ENCODE measurements around the gene SRRM5. TPM values are rescaled to one million over a fixed set of nuclear protein-coding genes. Genes with fewer than 3 reads are reported as not detected.

SRRM5 gene
- total and polyA plus RNA-seq, 2 experiments from 2014 or later = 0.08 TPM; not detected in 1

DNA sequence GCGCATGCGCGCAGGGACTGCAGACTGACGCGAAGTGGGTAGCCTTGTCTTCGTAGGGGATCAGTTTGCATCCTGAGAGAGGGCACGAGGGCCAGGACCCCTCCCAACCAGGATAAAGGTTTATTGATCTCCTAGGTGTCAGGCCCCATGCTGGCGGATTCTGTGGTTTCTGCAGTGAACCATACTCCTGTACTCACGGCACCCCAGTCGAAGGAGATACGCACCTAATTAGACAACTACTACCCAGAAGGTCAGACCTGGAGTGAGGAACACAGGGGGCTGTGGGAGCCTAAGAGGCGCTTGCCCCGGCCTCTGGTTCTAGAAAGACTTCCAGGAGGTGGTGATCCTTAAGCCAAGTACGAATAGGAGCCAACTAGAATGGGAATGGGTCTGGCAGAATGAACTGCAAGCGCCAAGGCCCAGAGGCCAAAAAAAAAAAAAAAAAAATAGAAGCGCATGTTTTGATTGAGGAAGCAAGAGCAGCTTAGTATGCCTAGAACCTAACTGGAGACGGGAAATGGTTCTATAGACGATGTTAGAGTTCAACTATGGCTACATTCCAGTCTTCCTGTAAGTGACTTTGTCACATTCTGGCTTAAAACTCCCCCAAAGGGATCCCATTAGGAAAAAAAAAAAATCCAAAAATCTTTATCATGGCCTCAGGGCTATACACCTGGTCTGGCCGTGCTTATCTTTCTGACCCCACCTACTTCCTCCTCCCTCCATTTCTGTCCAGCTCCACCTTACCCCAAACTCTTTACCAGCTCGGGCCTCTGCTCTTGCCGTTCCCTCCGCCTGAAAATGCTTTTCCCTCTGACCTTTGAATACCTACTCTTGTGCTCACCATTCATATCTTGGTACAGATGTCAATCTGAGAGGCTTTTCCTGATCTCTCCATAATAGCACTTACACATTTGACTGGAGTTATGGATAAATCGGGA, 8.4 kb downstream of the SRRM5 start:
- peak overlapping the region; percentile 99 for H3K27ac Mint-ChIP-seq

More for the DNA sequence above, 8.4 kb downstream of the SRRM5 start:
- Histone ChIP-seq H3K79me2 (replicated peaks; ENCODE audit: insufficient read depth) (peaks cover 18% of the 10 kb centered on the region; the same call in 1 of the 2 replicates), H3K9me2 (ENCODE audit: insufficient read depth) (no peaks in the 10 kb centered on the region), H3K4me2 (peak overlapping the region; percentile 84), H3K4me3 (peak overlapping the region; percentile 68), H3K4me1 (ENCODE audit: insufficient read depth) (peaks cover 12% of the 10 kb centered on the region), H3F3A (replicated peaks; ENCODE audit: low read depth) (peaks cover 12% of the 10 kb centered on the region), H3K27ac (ENCODE audit: low read depth) (peak overlapping the region; percentile 96), H3K36me3 (ENCODE audit: insufficient read depth) (no peaks in the 10 kb centered on the region), H3K27me3 (ENCODE audit: insufficient read depth) (no peaks in the 10 kb centered on the region), H4K20me1 (replicated peaks; ENCODE audit: insufficient read depth) (no peaks in the 10 kb centered on the region; the same call in none of the 2 replicates), H2AFZ (no peak overlapping the region)
- peaks cover 32% of the 10 kb centered on the region for H3K4me1 Mint-ChIP-seq
- no peak for TF ChIP-seq ZNF114 (CRISPR knock-in tag; IDR thresholded peaks at IDR 0.05)
- TF ChIP-seq NANOG (IDR thresholded peaks at IDR 0.05; ENCODE audit: borderline replicate concordance) = no peak
- no peak for TF ChIP-seq EZH2phosphoT487 (IDR thresholded peaks at IDR 0.05; ENCODE audit: unreplicated experiment)
- no peak for TF ChIP-seq JUNB (IDR thresholded peaks at IDR 0.05; ENCODE audit: unreplicated experiment)
- no peak for TF ChIP-seq STAT1 (IDR thresholded peaks at IDR 0.05; ENCODE audit: unreplicated experiment)
- TF ChIP-seq, protein P1, sequence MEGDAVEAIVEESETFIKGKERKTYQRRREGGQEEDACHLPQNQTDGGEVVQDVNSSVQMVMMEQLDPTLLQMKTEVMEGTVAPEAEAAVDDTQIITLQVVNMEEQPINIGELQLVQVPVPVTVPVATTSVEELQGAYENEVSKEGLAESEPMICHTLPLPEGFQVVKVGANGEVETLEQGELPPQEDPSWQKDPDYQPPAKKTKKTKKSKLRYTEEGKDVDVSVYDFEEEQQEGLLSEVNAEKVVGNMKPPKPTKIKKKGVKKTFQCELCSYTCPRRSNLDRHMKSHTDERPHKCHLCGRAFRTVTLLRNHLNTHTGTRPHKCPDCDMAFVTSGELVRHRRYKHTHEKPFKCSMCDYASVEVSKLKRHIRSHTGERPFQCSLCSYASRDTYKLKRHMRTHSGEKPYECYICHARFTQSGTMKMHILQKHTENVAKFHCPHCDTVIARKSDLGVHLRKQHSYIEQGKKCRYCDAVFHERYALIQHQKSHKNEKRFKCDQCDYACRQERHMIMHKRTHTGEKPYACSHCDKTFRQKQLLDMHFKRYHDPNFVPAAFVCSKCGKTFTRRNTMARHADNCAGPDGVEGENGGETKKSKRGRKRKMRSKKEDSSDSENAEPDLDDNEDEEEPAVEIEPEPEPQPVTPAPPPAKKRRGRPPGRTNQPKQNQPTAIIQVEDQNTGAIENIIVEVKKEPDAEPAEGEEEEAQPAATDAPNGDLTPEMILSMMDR (conservative IDR thresholded peaks at IDR 0.05; ENCODE audit: low read depth in 2 of 2) = no peak
- TF ChIP-seq, protein P2, sequence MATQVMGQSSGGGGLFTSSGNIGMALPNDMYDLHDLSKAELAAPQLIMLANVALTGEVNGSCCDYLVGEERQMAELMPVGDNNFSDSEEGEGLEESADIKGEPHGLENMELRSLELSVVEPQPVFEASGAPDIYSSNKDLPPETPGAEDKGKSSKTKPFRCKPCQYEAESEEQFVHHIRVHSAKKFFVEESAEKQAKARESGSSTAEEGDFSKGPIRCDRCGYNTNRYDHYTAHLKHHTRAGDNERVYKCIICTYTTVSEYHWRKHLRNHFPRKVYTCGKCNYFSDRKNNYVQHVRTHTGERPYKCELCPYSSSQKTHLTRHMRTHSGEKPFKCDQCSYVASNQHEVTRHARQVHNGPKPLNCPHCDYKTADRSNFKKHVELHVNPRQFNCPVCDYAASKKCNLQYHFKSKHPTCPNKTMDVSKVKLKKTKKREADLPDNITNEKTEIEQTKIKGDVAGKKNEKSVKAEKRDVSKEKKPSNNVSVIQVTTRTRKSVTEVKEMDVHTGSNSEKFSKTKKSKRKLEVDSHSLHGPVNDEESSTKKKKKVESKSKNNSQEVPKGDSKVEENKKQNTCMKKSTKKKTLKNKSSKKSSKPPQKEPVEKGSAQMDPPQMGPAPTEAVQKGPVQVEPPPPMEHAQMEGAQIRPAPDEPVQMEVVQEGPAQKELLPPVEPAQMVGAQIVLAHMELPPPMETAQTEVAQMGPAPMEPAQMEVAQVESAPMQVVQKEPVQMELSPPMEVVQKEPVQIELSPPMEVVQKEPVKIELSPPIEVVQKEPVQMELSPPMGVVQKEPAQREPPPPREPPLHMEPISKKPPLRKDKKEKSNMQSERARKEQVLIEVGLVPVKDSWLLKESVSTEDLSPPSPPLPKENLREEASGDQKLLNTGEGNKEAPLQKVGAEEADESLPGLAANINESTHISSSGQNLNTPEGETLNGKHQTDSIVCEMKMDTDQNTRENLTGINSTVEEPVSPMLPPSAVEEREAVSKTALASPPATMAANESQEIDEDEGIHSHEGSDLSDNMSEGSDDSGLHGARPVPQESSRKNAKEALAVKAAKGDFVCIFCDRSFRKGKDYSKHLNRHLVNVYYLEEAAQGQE (IDR thresholded peaks at IDR 0.05; ENCODE audit: unreplicated experiment) = no peak
- H3K4me3 Mint-ChIP-seq = peak overlapping the region; percentile 88
- ATAC-seq (no peak; the same call in 1 of the 3 replicates), DNase-seq (ENCODE audit: low spot score) (no peak)
- peaks cover 25% of the 10 kb centered on the region for H3K27me3 Mint-ChIP-seq (ENCODE audit: insufficient read depth, low read depth, poor library complexity)
- peaks cover 13% of the 10 kb centered on the region for H3K36me3 Mint-ChIP-seq (ENCODE audit: low read depth)
- peaks cover 3% of the 10 kb centered on the region; the same call in 2 of the 3 replicates for H3K9me3 Mint-ChIP-seq
